Metanephros (tissue), 2 donors: Measurements from ENCODE around the gene LPCAT1. TPM values are rescaled to one million over a fixed set of nuclear protein-coding genes. Genes with fewer than 3 reads are reported as not detected.

ENCODE experiments used
- small RNA-seq: library from RNA; depleted of rRNA; stranded (forward); fragments of <200 nt; gene quantifications from one replicate; pipeline ENCODE3, GENCODE V24; 2014; ENCODE audit warnings: low replicate concordance
- total RNA-seq: library from RNA; depleted of rRNA; stranded (reverse); fragments of >200 nt; gene quantifications from one replicate; pipeline ENCODE4 v1.2.3, GENCODE V29; 2014

Gene LPCAT1, protein sequence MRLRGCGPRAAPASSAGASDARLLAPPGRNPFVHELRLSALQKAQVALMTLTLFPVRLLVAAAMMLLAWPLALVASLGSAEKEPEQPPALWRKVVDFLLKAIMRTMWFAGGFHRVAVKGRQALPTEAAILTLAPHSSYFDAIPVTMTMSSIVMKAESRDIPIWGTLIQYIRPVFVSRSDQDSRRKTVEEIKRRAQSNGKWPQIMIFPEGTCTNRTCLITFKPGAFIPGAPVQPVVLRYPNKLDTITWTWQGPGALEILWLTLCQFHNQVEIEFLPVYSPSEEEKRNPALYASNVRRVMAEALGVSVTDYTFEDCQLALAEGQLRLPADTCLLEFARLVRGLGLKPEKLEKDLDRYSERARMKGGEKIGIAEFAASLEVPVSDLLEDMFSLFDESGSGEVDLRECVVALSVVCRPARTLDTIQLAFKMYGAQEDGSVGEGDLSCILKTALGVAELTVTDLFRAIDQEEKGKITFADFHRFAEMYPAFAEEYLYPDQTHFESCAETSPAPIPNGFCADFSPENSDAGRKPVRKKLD
- 42.2 TPM for total RNA-seq

DNA sequence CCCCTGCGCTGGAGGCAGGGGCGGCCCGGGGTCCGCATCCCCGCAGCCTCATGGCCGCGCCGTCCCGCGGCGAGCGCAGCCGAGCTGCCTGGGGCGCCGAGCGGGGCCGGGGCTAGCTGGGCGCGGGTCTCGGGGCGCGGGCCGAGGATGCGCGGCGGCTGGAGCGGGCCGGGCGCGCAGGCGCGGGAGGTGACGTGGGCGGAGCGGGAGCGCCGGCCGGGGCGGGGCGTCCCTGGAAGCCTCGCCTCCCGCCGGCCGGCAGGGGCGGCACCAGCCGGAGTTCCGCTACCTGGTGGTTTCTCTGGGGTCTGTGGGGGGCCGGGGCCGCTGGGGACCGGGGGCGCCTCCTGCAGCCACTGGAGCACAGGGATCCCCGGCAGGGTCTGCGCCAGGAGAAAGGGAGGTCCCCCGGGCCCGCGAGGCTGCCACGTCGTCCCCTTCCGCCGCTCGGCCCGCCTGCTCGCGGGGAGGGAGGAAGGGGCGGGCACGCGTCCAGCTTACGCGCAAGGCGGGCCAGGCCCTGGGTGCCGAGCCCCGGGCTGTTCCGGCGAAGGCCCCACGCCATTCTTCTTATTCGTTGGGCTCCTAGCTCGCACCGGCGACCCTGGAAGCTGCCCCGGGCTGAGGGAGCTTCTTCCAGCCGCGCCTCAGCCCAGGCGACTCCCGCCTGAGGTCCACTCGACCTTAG lies at the start of gene LPCAT1:
Gene LPCAT1, minus strand, starts transcription at position 168 of the 688 bp plus-strand sequence. Its CDS starts 116 bp downstream, at position 52.

DNA sequence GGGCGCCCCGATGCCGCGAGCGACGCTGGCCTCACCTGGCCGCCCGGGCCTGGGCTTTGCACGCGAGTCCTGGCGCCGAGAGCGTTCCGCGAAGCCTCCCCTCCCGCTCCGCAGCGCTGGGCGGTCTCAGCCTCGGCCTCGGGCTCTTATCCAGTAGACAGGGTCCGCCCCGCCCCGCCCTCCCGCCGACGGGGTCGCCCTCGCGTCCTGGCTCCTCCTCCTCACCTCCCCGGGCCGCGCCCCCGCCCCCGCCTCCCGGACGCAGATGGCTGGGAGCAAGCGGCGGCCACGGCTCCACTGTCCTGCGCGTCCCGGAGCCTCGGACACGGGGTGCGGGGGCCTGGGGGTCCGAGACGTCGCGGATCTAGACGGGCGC lies 78.5 kb downstream of the LPCAT1 start, which contains the start of gene SLC6A3:
Gene SLC6A3, minus strand, starts transcription at position 128 of the 376 bp plus-strand sequence. CDS start 2,243 bp downstream, outside the sequence.

Small RNA genes within 50 kb of the gene (small RNA-seq; reads per million reads assigned to genes)
- gene MIR6075, result not detected

Other genes with a start within 250 kb of the LPCAT1 start
- gene TERT, start 228.9 kb downstream of the LPCAT1 start, total RNA-seq, result 0.47 TPM
- 158 TPM for gene CLPTM1L, start 178.9 kb downstream of the LPCAT1 start, total RNA-seq
- 0.41 TPM for gene SLC6A3, start 78.5 kb downstream of the LPCAT1 start, total RNA-seq